ENCODE measurements around the gene SYT12.

DNA sequence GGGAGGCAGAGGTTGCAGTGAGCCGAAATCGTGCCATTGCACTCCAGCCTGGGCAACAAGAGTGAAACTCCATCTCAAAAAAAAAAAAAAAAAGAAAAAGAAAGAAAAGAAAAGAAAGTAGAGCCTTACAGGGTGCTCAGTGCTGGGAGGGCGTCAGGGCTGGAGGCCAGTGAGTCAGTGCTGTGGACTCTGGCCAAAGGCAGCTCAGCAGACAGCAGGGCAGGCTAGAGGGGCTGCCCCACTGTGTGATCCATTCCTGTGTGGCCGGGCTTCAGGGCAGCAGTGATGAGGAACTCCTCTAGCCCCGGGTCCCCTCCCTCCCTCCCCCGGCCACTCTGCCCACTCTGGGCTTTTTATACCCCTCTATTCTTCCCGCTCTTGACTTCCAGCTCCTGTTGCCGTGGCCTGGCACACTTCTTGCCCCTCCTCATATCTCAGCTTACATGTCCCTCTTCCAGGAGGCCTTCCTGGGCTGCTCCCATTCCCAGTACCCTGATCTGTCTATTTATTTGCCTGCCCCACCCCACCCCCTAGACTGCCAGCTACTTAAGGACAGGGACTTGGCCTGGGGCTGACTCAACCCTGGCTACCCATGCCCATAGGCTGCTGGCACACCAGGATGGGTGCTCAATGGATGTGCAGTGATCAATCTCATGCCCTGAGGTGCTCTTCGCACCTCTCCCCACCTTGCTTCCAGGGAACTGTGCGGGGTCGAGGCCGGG lies 10.1 kb downstream of the SYT12 start:
- TF ChIP-seq, protein P1, sequence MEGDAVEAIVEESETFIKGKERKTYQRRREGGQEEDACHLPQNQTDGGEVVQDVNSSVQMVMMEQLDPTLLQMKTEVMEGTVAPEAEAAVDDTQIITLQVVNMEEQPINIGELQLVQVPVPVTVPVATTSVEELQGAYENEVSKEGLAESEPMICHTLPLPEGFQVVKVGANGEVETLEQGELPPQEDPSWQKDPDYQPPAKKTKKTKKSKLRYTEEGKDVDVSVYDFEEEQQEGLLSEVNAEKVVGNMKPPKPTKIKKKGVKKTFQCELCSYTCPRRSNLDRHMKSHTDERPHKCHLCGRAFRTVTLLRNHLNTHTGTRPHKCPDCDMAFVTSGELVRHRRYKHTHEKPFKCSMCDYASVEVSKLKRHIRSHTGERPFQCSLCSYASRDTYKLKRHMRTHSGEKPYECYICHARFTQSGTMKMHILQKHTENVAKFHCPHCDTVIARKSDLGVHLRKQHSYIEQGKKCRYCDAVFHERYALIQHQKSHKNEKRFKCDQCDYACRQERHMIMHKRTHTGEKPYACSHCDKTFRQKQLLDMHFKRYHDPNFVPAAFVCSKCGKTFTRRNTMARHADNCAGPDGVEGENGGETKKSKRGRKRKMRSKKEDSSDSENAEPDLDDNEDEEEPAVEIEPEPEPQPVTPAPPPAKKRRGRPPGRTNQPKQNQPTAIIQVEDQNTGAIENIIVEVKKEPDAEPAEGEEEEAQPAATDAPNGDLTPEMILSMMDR (IDR thresholded peaks at IDR 0.05): no peak
- no peak for TF ChIP-seq POLR2A (IDR thresholded peaks at IDR 0.05)

Measured in Peyer's patch (tissue), 4 donors.